ENCODE measurements around the gene KIF25. TPM values are rescaled to one million over a fixed set of nuclear protein-coding genes. Genes with fewer than 3 reads are reported as not detected.
A peak's percentile ranks its signal among the peaks of the same experiment; 100 is the strongest.

The KIF25 gene
- total RNA-seq, 3 donors from 2014 or later: 0.14 to 1.1 (median 0.41) TPM

- intact Hi-C loops (cut with DNase I, micrococcal nuclease): no loop called here
- H3K4me3 ChIP-seq: no peak overlapping the region
- no peak for ATAC-seq
- H3K36me3 ChIP-seq (ENCODE audit: low read depth): no peaks in the 10 kb centered on the region
- TF ChIP-seq CTCF (IDR thresholded peaks at IDR 0.05): no peak
- DNase-seq: peak in 1 of 3 donors; percentile 56
- H3K9me3 ChIP-seq: no peaks in the 10 kb centered on the region
- peaks cover 17% of the 10 kb centered on the region for H3K4me1 ChIP-seq (ENCODE audit: low read depth)
Observed at GRCh38 chr6:168091381-168092264, 94.2 kb downstream of the KIF25 start.

- no peak overlapping the region for H3K4me3 ChIP-seq
- TF ChIP-seq CTCF (IDR thresholded peaks at IDR 0.05): no peak
- intact Hi-C loops (cut with DNase I, micrococcal nuclease): no loop called here
- ATAC-seq (no peak), DNase-seq (no peak)
- no peaks in the 10 kb centered on the region for H3K36me3 ChIP-seq (ENCODE audit: low read depth)
- H3K9me3 ChIP-seq: no peaks in the 10 kb centered on the region
- H3K4me1 ChIP-seq (ENCODE audit: low read depth): peaks cover 14% of the 10 kb centered on the region
Observed at GRCh38 chr6:168092541-168092940, 95.1 kb downstream of the KIF25 start.

- ATAC-seq (peak; percentile 83), DNase-seq (peak; percentile 71 to 88 (median 84))
- Histone ChIP-seq H3K9me3 (no peaks in the 10 kb centered on the region), H3K4me3 (no peak overlapping the region), H3K36me3 (ENCODE audit: low read depth) (no peaks in the 10 kb centered on the region), H3K4me1 (ENCODE audit: low read depth) (peaks cover 9% of the 10 kb centered on the region)
- TF ChIP-seq CTCF (IDR thresholded peaks at IDR 0.05): no peak
- intact Hi-C loops (cut with DNase I, micrococcal nuclease): no loop called here
Observed at GRCh38 chr6:168093071-168093505, 95.6 kb downstream of the KIF25 start.

GRCh38 chr6:168093634-168094033, 96.2 kb downstream of the KIF25 start:
- H3K4me3 ChIP-seq: no peak overlapping the region
- ATAC-seq (no peak), DNase-seq (no peak)
- no peaks in the 10 kb centered on the region for H3K9me3 ChIP-seq
- intact Hi-C loops (cut with DNase I, micrococcal nuclease): no loop called here
- H3K4me1 ChIP-seq (ENCODE audit: low read depth): peaks cover 4% of the 10 kb centered on the region
- no peak for TF ChIP-seq CTCF (IDR thresholded peaks at IDR 0.05)
- no peaks in the 10 kb centered on the region for H3K36me3 ChIP-seq (ENCODE audit: low read depth)

Other genes with a start within 250 kb of the KIF25 start
- gene AFDN, start 170.8 kb upstream of the KIF25 start, total RNA-seq: 100 to 1,000 TPM; 168 to 231 (median 208) TPM
- 10 to 100 TPM; 14.3 to 57.5 (median 17.1) TPM for gene FRMD1, start 81.5 kb downstream of the KIF25 start, total RNA-seq

All from mucosa of descending colon (tissue), 3 donors.